Measurements from ENCODE around the gene RABGAP1L. TPM values are rescaled to one million over a fixed set of nuclear protein-coding genes. Genes with fewer than 3 reads are reported as not detected.

RABGAP1L gene
- total and polyA plus RNA-seq, 12 donors: 13.0 to 167 (median 109) TPM

- intact Hi-C loops (cut with DNase I): no loop called here
- peak in 1 of 8 donors; percentile 14 for ATAC-seq
- Histone ChIP-seq H3K4me1 (peaks cover 0 to 10% (median 0%) of the 10 kb centered on the region in 9 donors), H3K27me3 (no peaks in the 10 kb centered on the region), H3K27ac (no peak overlapping the region), H3K9me3 (peaks cover 0 to 4% (median 0%) of the 10 kb centered on the region in 11 donors), H3K4me3 (no peak overlapping the region), H3K36me3 (no peaks in the 10 kb centered on the region)
- WGBS, 2 donors: 72 to 77% methylated on average over 2 of the region's 2 CpGs
- TF ChIP-seq, protein P1, sequence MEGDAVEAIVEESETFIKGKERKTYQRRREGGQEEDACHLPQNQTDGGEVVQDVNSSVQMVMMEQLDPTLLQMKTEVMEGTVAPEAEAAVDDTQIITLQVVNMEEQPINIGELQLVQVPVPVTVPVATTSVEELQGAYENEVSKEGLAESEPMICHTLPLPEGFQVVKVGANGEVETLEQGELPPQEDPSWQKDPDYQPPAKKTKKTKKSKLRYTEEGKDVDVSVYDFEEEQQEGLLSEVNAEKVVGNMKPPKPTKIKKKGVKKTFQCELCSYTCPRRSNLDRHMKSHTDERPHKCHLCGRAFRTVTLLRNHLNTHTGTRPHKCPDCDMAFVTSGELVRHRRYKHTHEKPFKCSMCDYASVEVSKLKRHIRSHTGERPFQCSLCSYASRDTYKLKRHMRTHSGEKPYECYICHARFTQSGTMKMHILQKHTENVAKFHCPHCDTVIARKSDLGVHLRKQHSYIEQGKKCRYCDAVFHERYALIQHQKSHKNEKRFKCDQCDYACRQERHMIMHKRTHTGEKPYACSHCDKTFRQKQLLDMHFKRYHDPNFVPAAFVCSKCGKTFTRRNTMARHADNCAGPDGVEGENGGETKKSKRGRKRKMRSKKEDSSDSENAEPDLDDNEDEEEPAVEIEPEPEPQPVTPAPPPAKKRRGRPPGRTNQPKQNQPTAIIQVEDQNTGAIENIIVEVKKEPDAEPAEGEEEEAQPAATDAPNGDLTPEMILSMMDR (IDR thresholded peaks at IDR 0.05): no peak
- no peak for DNase-seq
These were observed 464.2 kb downstream of the RABGAP1L start for GRCh38 chr1:174623324-174624035.

- Histone ChIP-seq H3K4me3 (no peak overlapping the region), H3K9me3 (peaks cover 0 to 6% (median 0%) of the 10 kb centered on the region in 11 donors), H3K27me3 (no peaks in the 10 kb centered on the region), H3K4me1 (peaks cover 0 to 10% (median 0%) of the 10 kb centered on the region in 9 donors), H3K36me3 (no peaks in the 10 kb centered on the region), H3K27ac (no peak overlapping the region)
- 82% methylated on average over 6 of the region's 6 CpGs for WGBS, 2 donors
- TF ChIP-seq, protein P1 (IDR thresholded peaks at IDR 0.05): no peak
- ATAC-seq (no peak), DNase-seq (no peak)
- intact Hi-C loops (cut with DNase I): no loop called here
These were observed 467.0 kb downstream of the RABGAP1L start for GRCh38 chr1:174626031-174627025.

DNA sequence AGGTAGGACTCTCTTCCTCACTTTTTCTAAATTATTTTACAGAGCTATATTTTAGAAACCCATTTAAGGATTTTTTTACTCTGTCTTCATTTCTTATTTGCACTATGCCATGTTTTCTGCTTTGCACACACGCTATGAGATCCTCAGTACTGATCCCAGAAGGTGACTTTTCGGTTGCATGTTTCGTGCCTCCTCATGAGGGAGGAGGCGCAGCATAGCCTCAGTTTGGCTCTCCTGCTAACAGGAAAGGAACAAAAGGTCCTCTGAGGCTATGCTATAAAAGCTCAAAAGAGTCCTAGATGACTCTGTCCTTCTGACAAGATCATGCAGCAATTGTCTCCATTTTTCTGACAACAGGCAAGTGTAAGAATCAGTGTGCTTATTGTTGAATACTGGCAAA, 478.2 kb downstream of the RABGAP1L start:
- H3K36me3 ChIP-seq: peaks cover 0 to 14% (median 0%) of the 10 kb centered on the region in 9 donors
- no peaks in the 10 kb centered on the region for H3K27me3 ChIP-seq
- ATAC-seq (no peak), DNase-seq (no peak)
- H3K27ac ChIP-seq: no peak overlapping the region
- no peak overlapping the region for H3K4me3 ChIP-seq
- TF ChIP-seq, protein P1 (IDR thresholded peaks at IDR 0.05): no peak
- H3K9me3 ChIP-seq: no peaks in the 10 kb centered on the region
- 94% methylated on average over 4 of the region's 4 CpGs for WGBS, 2 donors
- intact Hi-C loops (cut with DNase I): no loop called here
- H3K4me1 ChIP-seq: no peaks in the 10 kb centered on the region

DNA sequence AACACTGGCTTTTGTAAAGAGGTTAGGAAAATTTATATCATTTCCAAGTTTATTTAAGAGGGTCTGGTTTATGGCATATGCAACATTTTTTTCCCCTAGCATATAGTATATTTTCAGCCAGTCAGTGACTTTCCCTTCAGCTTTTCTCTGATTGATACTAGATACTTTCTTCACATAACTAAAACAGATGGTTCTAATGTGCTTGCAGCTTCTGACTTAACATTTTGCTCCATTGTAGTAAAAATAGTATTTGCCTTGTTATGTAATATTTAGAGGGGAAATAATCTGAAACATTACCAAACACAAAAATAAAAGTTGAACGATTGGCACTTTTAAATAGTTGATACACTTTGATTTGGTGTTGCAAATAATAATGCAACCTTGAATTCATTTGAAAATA, 480.1 kb downstream of the RABGAP1L start:
- TF ChIP-seq, protein P1 (IDR thresholded peaks at IDR 0.05): no peak
- no peak for ATAC-seq
- Histone ChIP-seq H3K36me3 (peaks cover 0 to 14% (median 0%) of the 10 kb centered on the region in 9 donors), H3K4me1 (no peaks in the 10 kb centered on the region), H3K9me3 (no peaks in the 10 kb centered on the region), H3K27me3 (no peaks in the 10 kb centered on the region), H3K4me3 (no peak overlapping the region), H3K27ac (no peak overlapping the region)
- 80 to 90% methylated on average over 1 of the region's 1 CpG for WGBS, 2 donors
- no peak for DNase-seq
- intact Hi-C loops (cut with DNase I): no loop called here
